ENCODE results near the gene PLEKHB1.
"Not testable (repeated sequence)": the region's sequence is repeated elsewhere in the genome, so short reads cannot be mapped to it uniquely, and the experiment has no call there.

The PLEKHB1 gene

DNA sequence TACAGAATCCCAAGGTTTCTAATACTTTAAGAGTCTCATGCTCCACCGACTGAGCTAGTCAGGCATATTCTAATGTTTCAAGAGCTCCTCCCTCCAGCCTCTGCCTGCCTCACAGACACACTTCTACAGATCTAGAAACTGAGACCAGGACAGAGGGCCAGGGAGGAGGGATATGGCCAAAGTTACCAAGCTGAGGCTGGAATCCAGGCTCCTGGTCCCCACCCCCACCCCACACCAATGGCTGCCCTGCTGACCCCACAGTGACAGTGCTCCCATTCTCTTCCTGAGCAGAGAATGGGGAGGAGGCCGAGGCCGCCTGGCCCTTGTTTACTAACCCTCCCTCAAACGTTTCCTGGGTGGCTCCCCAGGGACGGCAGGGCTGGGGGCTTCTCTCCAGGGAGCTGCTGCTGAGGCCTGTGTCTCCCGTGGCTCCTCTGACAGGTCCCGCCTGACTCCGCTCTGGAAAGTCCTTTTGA, 2.2 kb downstream of the PLEKHB1 start:
- DNase-seq (ENCODE audit: low read depth), result no peak

DNA sequence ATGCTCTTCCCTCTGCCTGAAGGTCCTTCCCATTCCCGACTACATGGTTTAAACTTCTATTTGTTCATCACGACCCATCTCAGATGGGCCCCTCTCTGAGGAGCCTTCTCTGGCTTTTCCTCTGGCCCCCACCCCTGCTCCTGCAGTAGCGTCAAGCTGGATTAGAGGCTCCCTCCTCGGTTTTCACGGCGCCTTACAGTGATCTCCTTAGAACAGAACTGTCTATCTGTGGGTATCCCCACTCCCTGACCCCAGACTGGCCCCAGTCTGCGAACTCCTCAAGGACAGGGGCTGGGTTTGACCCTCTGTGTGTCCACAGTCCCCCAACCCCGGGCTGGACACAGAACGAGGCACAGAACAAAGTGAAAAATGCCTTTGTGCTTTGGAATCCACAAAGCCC, 2.8 kb downstream of the PLEKHB1 start:
- no peak for DNase-seq (ENCODE audit: low read depth)

DNA sequence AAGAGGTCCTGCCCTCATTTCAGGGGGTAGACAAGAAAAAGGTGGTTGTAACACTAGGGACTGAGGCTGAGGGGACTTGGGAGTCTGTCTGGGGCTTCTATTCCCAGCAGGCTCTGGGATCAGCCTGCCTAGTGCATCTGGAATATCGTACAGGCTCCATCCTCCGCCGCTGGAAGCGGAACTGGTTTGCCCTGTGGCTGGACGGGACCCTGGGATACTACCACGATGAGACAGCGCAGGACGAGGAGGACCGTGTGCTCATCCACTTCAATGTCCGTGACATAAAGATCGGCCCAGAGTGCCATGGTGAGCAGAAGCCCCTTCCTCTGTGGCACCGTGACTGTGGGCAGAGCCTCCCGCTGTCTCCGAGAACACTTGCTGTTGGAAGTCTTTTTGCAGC, 4.0 kb downstream of the PLEKHB1 start:
- DNase-seq (ENCODE audit: low read depth), result no peak

DNA sequence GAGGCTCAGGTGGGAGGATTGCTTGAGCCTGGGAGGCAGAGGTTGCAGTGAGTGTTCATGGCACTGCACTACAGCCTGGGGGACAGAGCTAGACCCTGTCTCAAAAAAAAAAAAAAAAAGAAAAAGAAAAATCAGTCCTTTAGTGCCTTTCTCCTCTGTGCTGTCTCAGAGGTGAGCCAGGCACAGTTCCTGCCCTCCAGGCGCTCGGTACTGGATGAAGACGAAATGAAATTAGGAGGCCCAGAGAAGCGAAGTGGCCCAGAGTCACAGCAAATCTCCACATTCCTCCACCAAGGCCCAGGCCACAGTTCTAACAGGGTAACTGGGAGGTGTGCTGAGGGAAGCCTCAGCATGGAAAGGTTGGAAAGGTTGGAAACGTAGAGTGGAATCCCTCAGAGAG, 4.9 kb downstream of the PLEKHB1 start:
- no peak for DNase-seq (ENCODE audit: low read depth)

DNA sequence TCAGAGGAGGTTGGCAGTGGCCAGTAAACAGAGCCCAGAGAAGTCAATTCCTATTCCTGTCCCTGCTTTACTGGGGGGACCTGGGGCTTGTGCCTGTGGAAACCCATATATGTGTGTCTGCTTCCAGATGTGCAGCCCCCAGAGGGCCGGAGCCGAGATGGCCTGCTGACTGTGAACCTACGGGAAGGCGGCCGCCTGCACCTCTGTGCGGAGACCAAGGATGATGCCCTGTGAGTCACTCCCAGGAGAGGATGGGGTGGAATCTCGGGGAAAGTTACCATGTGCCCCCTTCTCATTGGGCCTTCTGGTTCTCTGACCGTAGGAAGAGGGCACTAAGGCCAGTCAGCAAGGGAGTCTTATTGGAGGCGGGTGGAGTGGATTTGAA, 5.3 kb downstream of the PLEKHB1 start:
- DNase-seq (ENCODE audit: low read depth), result no peak

DNA sequence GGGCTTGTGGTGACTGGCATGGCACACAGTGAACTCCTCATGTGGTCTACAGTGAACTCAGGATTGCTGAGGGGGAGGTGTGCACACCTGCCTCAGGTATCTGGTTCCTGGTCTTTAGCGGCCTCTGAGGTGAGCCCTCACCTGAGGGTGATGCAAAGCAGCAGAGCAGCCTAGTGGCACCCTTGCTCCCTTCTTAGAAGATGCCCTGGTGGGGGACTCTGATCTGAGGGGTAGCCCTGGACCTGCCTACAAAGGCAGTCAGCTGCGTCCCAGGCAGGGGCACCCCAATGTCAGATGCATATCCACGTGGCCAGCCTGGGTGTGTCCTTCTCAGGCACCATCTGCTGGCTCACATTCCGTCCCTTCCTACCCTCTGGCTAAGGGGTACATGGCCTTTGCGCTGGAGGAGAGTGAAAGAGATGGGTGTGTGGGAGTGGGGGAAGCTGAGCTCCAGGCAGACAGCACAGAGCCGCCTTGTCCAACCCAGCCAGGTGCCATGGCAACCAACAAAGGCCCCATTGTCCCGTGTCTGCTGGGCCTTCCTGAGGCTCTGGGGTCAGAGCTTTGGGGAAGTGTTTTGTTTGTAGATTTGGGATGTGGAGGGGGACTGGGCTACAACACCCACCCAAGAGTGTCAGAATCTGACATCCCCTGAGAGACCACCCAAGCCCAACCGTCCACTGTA, 5.8 kb downstream of the PLEKHB1 start:
- no peak for DNase-seq (ENCODE audit: low read depth)

DNA sequence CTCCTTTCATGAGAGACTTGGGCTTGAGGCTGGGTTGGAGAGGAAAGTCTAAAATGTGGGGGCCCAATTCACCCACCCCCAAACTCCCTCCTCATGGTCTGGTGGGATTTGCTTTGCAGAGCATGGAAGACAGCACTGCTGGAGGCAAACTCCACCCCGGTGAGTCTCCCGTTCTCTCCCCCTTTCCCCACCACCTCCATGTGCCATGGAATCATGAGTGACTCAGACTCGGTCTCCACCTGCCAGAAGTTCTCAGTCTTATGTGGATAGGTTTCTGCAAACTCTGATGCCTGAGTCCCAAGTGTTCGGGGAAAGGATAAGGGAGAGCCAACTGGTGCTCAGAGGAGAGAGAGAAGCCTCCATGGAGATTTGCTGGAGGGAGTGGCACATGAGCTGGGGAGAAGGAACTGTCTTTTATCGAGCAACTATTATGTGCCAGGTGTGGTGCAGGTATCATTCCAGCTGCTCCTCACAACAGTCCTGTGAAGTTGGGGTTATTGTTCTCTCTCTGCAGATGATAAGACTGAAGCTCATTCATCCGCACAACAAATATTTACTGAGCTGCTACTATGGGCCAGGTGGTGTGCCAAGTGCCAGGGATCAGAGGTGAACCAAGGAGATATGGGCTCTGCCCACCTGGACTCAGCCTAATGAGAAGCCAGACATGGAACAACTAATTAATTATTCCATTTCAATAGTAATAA, 6.6 kb downstream of the PLEKHB1 start:
- no peak for DNase-seq (ENCODE audit: low read depth)

DNA sequence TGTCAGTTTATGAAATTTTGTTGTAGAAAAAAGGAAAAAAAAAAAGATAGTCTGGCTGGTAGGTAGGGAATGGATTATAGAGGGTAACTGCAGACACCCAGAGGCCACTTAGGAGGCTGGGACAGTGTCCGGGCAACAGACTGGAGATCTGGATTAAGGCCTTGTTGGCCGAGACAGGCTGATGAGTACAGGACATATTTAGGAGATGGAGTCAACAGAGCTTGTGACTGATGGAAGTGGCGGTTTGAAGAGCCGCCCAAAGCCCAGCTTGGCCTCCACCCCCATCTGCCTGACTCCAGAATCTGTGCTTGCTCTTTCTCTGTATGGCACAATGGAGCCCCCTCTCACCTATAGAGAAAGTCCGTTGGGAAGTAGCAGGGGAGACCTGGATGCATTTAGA, 7.6 kb downstream of the PLEKHB1 start:
- no peak for DNase-seq (ENCODE audit: low read depth)

DNA sequence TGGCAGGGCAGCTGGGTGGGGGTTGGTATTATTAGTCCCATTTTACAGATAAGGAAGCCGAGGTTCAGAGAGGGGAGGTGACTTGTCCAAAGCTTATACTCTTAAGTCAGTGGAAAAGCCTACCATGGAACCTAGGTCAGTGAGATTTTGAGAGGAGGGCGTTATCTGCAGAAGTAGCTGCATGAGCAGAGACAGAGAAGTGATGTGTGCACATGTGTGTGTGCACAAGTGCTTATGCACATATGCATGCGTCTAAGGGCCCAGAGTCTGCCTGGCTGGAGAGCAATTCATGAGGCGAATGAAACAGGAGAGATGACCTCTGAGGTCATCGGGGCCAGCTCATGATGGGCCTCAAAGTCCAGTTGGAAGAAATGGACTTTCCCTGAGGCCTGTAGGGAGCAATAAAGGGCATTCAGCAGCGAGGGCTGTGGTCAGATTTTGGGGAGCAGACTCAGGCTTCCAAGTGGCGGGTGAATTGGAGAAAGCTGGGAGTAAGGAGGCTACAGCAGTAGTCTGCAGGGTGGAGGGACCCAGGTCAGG, 8.2 kb downstream of the PLEKHB1 start:
- DNase-seq (ENCODE audit: low read depth), result no peak

DNA sequence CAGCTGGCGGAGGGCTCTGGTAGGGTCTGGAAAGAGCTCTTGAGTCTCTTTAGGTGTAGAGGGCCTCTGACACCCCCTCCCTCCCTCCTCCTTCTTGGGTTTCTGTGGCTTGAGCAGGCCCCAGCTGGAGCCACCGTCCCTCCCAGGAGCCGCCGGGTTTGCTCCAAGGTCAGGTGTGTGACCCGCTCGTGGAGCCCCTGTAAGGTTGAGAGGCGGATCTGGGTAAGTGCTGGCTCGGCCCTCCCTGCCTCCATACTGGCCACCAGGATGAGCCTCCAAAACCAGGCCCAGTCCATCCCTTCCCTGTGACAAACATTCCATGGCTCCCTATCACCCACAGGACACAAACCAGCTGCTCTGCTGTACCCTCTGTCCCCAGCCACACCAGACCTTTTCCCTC, 9.3 kb downstream of the PLEKHB1 start:
- DNase-seq (ENCODE audit: low read depth), result no peak

DNA sequence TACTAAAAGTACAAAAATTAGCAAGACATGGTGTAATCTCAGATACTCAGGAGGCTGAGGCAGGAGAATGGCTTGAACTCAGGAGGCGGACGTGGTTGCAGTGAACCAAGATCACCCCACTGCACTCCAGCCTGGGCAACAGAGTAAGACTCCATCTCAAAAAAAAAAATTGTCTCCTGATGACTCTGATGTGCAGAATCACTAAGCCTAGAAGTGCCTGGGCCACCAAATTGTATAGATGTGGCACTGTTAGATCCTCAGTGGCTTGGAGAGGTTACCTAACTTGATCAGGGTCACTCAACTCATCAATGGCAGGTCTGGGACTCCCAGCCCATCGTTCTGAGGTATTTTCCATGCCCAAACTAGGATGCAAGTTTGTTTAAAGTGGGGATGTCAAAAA, 10.6 kb downstream of the PLEKHB1 start:
- no peak for DNase-seq (ENCODE audit: low read depth)

DNA sequence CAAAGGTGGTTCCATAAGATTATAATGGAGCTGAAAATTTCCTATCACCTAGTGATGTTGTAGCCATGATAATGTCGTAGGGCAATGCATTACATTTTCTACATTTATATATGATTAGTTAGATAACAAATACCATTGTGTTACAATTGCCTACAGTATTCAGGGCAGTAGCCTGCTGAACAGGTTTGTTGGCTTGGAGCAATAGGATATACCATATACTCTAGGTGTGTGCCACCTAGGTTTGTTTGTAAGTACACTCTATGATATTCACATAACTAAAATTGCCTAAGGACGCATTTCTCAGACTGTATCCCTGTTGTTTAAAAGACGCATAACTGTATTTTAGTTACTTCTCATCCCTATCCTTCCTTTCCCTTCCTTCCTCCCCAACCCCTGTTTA, 13.6 kb downstream of the PLEKHB1 start:
- DNase-seq (ENCODE audit: low read depth), result no peak

DNA sequence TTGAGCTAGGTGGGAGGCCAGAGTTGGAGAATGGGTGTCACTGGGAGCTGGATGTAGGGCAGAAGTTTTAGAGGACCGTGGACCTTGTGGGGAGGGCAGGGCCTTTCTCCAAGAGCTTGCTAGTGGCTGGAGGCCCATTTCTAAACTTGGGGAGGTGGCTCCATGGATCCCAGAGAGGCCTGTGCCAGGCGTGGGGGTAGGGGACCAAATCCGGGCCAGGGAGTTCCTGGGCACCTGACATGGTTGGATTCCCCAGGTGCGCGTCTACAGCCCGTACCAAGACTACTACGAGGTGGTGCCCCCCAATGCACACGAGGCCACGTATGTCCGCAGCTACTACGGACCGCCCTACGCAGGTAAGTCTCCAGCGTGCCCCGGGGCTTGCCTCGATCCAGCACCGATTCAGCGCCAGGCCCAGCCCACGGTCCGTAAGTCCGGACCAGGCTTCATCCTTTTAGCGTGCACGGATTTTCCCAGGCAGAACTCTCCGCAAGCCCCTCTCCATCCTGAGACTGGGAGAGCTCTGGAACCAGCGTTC, 14.2 kb downstream of the PLEKHB1 start:
- no peak for DNase-seq (ENCODE audit: low read depth)

DNA sequence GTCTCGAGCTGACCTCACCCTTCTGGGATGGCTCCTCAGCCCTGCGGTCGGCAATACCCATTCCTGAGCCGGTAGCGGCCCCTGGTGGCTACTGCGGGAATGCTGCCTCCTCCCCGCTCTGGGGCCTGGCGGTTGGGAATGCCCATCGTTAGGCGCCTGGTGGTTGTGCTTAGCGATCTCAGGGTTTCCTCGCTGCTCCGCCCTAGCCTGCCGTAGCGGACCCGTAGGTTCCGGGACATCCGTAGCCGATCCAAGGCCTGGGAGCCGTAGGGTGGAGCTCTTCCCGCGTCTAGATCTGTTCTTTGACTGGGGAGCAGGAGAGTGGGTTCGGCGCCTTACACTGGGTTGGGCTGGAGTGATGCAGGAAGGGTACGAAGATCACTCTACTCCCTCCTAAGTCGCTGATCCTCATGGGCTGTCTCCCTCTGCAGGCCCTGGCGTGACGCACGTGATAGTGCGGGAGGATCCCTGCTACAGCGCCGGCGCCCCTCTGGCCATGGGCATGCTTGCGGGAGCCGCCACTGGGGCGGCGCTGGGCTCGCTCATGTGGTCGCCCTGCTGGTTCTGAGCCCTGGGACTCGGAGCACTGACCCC, 14.8 kb downstream of the PLEKHB1 start:
- DNase-seq (ENCODE audit: low read depth), result peak; percentile 77

DNA sequence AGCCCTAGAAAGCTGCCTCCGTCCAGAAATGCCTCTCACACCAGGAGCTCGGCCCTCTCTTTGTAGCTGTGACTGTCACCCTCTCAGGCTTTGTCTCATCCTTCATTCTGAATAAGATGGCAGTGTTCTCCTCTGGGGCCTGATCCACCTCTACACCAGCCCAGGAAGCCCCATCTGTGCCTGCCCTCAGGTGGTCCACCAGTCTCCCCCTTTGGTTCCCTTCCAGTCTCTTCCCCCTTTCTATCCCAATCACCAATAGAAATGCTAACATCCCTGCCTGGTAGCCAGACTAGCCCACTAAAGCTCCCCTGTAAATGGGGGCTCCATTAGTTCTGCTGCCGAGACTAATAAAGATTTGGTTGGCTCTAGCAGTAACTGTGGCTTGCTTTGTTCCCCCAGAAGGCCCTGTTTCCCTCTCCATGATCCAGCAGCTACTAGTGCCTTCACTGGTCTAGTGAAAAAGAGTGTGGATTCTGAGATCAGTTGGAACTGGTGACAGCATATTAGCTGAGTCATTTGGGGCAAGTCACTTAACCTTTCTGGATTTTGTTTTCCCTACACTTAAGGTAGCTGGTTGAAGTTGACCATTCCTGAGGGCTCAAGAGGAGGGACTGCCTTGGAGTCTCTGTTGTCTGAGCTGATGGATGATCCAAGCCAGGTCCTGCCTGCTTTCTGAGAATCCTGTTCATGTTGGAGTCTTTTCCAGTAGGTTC, 16.2 kb downstream of the PLEKHB1 start:
- DNase-seq (ENCODE audit: low read depth), result no peak

DNA sequence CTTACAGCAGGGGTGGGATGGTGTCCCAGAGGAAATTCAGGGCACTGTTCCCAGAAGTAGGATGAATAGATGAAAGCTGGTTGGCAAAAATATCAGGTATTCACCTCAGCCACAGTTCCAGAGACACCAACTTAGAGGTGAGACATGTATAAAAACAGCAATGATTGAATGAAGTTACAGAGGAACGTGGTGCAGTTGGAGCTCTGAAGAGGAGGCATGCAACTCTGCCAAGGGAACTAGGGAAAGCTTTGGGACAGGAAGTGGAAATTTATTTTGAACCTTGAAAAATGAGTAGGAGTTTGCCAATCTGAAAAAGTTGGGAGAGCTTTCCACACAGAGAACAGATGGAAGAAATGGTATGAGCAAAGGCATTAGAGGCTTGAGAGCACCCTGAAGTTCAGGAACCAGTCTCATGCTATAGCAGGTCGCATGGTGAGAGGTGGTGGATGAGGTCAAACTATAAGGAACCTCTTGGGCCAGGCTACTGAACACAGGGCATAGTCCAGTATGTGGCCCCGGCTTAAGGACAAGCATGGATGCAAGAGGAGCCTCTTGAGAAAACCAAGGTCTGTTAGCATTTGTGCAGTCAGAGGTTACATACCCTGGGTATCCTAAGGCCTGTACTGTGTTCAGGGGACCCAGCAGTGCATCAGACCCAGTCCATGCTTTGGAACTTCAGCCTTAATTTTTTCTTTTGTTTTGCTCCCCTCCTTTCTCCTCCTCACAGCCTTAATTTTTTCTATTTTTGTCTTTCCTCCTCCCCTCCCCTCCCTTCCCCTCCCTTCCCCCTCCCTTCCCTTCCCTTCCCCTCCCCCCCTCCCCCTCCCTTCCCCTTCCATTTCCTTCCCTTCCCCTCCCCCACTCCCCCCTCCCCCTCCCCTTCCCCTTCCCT, 17.5 kb downstream of the PLEKHB1 start:
- no peak for DNase-seq (ENCODE audit: low read depth)

DNA sequence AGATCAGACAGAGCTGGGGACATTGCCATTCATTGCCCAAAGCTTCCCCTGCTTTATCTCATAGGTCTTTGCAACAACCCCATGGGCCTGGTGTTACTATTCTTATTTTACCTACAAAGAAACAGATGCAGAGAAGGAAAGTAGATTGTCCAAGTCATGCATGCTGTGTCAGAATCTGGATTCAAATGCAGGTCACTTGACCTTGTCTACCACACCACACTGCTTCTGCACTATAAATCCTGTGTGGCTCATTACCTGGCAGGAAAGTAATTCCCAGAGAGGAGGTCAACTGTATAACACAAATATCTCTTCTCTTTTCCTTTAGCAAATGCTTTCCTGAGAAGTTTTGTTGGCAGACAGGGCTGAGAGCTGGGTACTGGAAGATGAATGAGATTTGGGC, 18.5 kb downstream of the PLEKHB1 start:
- no peak for DNase-seq (ENCODE audit: low read depth)

DNA sequence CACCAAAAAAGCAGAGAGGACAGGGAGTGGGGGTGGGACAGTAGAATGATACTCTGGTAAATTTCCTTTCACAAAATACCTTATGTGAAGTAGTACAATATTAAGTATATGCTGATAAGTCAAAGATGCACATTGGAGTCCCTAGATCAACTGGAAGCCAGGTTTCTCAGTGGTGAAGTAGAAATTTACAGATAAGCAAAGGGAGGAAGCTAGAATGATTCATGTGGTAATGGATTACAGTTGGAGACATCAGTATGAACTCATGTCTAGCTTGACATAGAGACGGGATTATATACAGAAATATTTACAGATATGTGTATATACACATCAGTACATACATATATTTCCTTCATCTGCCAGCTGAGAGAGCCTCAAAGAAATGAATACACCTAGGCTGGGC, 21.5 kb downstream of the PLEKHB1 start:
- DNase-seq (ENCODE audit: low read depth), result no peak

DNA sequence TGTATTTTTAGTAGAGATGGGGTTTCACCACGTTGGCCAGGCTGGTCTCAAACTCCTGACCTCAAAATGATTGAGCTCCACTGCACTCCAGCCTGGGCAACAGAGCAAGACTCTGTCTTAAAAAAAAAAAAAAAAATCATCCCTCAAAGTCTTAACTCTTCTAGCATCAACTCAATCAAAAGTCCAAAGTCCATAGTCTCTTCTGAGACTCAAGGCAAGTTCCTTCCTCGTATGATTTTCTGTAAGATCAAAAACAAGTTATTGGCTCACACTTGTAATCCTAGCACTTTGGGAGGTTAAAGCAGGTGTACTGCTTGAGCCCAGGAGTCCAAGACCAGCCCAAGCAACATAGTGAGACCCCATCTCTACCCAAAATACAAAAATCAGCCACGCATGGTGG, 24.4 kb downstream of the PLEKHB1 start:
- DNase-seq (ENCODE audit: low read depth), result no peak

DNA sequence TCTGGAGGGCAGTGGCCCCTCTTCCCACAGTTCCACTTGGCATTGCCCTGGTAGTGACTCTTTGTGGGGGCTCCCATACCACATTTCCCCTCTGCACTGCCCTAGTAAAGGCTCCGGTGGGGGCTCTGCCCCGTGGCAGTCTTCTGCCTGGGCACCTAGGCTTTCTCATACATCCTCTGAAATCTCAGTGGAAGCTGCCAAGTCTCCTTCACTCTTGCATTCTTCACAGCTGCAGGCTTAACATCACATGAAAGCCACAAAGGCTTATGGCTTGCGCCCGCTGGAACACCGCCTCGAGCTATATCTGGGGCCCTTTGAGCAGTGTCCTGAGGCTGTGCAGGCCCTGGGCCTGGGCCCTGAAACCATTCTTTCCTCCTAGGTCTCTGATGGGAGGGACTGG, 25.3 kb downstream of the PLEKHB1 start:
- no peak for DNase-seq (ENCODE audit: low read depth)

DNA sequence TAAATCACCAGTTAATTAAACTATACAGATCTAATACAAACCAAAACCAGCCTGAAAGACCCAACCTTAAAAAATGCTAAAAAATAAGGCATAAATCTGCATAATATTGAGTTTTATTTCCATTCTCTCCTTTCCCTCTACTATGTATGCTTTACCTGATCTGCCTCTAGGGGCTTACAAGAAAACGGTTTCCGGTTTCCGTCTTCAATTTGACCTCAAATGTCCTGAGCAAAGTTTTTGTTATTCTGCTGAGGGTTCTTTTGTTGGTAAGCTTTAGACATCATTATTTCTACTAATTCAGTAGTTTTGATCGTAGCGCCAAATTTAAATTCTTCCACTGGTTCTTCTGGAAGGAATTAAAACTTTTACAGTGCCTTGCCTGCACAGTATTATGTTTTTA, 30.2 kb downstream of the PLEKHB1 start:
- DNase-seq (ENCODE audit: low read depth), result not testable (repeated sequence)

Measured in stimulated activated CD8-positive, alpha-beta memory T cell treated with anti-CD3 and anti-CD28 coated beads, Interleukin-7, amount 100 ng/mL, for 24 hours (primary cell).